CD14-positive monocyte (primary cell): ENCODE results near the gene SLC6A18. TPM values are rescaled to one million over a fixed set of nuclear protein-coding genes. Genes with fewer than 3 reads are reported as not detected.

ENCODE experiments used
- DNase-seq, 3 donors: peaks; one replicate each; pipeline ENCODE4 v3.0.0-alpha.2; 2011 to 2022
- H2AFZ ChIP-seq: 2 replicates; pipeline ENCODE4 v1.6.0; 2012; ENCODE audit warnings: mild to moderate bottlenecking, low read depth, low read length, inconsistent platforms; ENCODE audit not compliant: insufficient read depth, poor library complexity, severe bottlenecking
- H3K27ac ChIP-seq, 2 donors: 1 replicate in 1 of 2; 2 replicates in 1 of 2; pipeline ENCODE4 v1.5.1; 2012 to 2013; ENCODE audit warnings: low read length in 2 of 2, control low read depth in 1 of 2, inconsistent platforms in 1 of 2, low read depth in 1 of 2, mild to moderate bottlenecking in 1 of 2
- H3K27me3 ChIP-seq, 2 donors: one replicate each; pipeline versions ENCODE4 v1.6.0 to v1.6.1; 2011 to 2013; ENCODE audit warnings: low read length in 2 of 2; ENCODE audit not compliant: control insufficient read depth in 2 of 2, insufficient read depth in 2 of 2
- H3K36me3 ChIP-seq, 2 donors: replicated peaks in 1 of 2; 1 replicate in 1 of 2; 2 replicates in 1 of 2; pipeline versions ENCODE4 v1.5.1 to v1.6.1; 2012 to 2013; ENCODE audit warnings: low read length in 2 of 2, control low read depth in 1 of 2, inconsistent platforms in 1 of 2, mild to moderate bottlenecking in 1 of 2; ENCODE audit not compliant: insufficient read depth in 2 of 2, control insufficient read depth in 1 of 2
- H3K4me1 ChIP-seq, 2 donors: 1 replicate in 1 of 2; 2 replicates in 1 of 2; pipeline versions ENCODE4 v1.5.1 to v1.6.1; 2012 to 2013; ENCODE audit warnings: low read length in 2 of 2, control low read depth in 1 of 2, inconsistent platforms in 1 of 2, mild to moderate bottlenecking in 1 of 2, moderate library complexity in 1 of 2; ENCODE audit not compliant: insufficient read depth in 2 of 2, control insufficient read depth in 1 of 2
- H3K4me2 ChIP-seq: replicated peaks from 2 replicates; pipeline ENCODE3; 2012; ENCODE audit warnings: low read length, moderate library complexity, mild to moderate bottlenecking; ENCODE audit not compliant: poor library complexity, severe bottlenecking; ENCODE audit errors: extremely low read depth
- H3K4me3 ChIP-seq, 3 experiments: fragments of 200-600 bp in 1 of 3; sonication (generic) in 1 of 3; replicated peaks in 1 of 3; 1 replicate in 2 of 3; 2 replicates in 1 of 3; pipeline ENCODE4 v1.5.1; 2011 to 2013; ENCODE audit warnings: low read length in 3 of 3, mild to moderate bottlenecking in 3 of 3, control low read depth in 2 of 3, low read depth in 2 of 3, inconsistent platforms in 1 of 3, moderate library complexity in 1 of 3
- H3K79me2 ChIP-seq: 2 replicates; pipeline ENCODE4 v1.6.0; 2012; ENCODE audit warnings: mild to moderate bottlenecking, control low read depth, inconsistent platforms, low read length, moderate library complexity; ENCODE audit not compliant: insufficient read depth
- H3K9ac ChIP-seq: 2 replicates; pipeline ENCODE4 v1.6.0; 2017; ENCODE audit warnings: low read length, mild to moderate bottlenecking; ENCODE audit not compliant: insufficient read depth, poor library complexity, severe bottlenecking
- H3K9me3 ChIP-seq, 2 donors: replicated peaks in 1 of 2; 1 replicate in 1 of 2; 2 replicates in 1 of 2; pipeline versions ENCODE4 v1.5.1 to v1.6.1; 2012 to 2013; ENCODE audit warnings: low read length in 2 of 2, control low read depth in 1 of 2; ENCODE audit not compliant: control insufficient read depth in 1 of 2, insufficient read depth in 1 of 2
- H4K20me1 ChIP-seq: 2 replicates; pipeline ENCODE4 v1.6.0; 2012; ENCODE audit warnings: mild to moderate bottlenecking, low read length, control low read depth, moderate library complexity; ENCODE audit not compliant: insufficient read depth
- H3K27ac Mint-ChIP-seq, 7 donors: one replicate each; pipeline ENCODE4 v1.8.0; 2020; ENCODE audit warnings: mild to moderate bottlenecking in 7 of 7, mixed read lengths in 7 of 7, moderate library complexity in 6 of 7, inconsistent platforms in 2 of 7
- H3K27me3 Mint-ChIP-seq, 3 donors: one replicate each; pipeline ENCODE4 v1.8.0; 2021 to 2022; ENCODE audit warnings: low read depth in 3 of 3, mild to moderate bottlenecking in 3 of 3, mixed read lengths in 3 of 3, moderate library complexity in 3 of 3, inconsistent platforms in 1 of 3
- H3K36me3 Mint-ChIP-seq, 2 donors: one replicate each; pipeline ENCODE4 v1.8.0; 2020; ENCODE audit warnings: mixed read lengths in 2 of 2, inconsistent platforms in 1 of 2, mild to moderate bottlenecking in 1 of 2
- H3K4me1 Mint-ChIP-seq: one replicate; pipeline ENCODE4 v1.8.0; 2020; ENCODE audit warnings: mild to moderate bottlenecking, mixed read lengths
- H3K4me3 Mint-ChIP-seq, 2 donors: one replicate each; pipeline ENCODE4 v1.8.0; 2020; ENCODE audit warnings: mild to moderate bottlenecking in 2 of 2, mixed read lengths in 2 of 2, moderate library complexity in 1 of 2
- H3K9me3 Mint-ChIP-seq, 7 donors: one replicate each; pipeline ENCODE4 v1.8.0; 2020 to 2022; ENCODE audit warnings: mixed read lengths in 7 of 7, mild to moderate bottlenecking in 6 of 7, moderate library complexity in 6 of 7, inconsistent platforms in 2 of 7
- CTCF ChIP-seq: fragments of 200-600 bp; IDR thresholded peaks from one replicate; pipeline ENCODE4 v1.8.0; 2022; ENCODE audit warnings: antibody characterized with exemption, mild to moderate bottlenecking
- WGBS: methylation state at CpG from one replicate; pipeline ENCODE4 v1.1.5; 2013; ENCODE audit warnings: missing lambda C conversion rate; ENCODE audit not compliant: insufficient coverage; 5-methylcytosine and 5-hydroxymethylcytosine counted together
- intact Hi-C, 2 donors: fragments of 100-400 bp; cut with micrococcal nuclease; formaldehyde crosslinking; loops; one replicate each; pipeline versions ENCODE4 v1.15.0 to v1.15.1; 2023
- polyA plus RNA-seq, 3 donors: library from polyadenylated mRNA; depleted of rRNA in 1 of 3; unstranded in 2 of 3; stranded (reverse) in 1 of 3; fragments of 300-500 nt in 2 of 3; fragments of >200 nt in 1 of 3; fragmentation: Illumina TruSeq in 2 of 3; gene quantifications; 1 replicate in 2 of 3; 2 replicates in 1 of 3; pipeline ENCODE4 v1.2.3, GENCODE V29; 2012 to 2021

The SLC6A18 gene
- polyA plus RNA-seq, 3 donors: not detected

- H3K27ac ChIP-seq: no peak within 1 kb of the TSS
- TF ChIP-seq CTCF: no peak
- intact Hi-C loops: no loop called here
- H4K20me1 ChIP-seq: no peaks in the 10 kb centered on the region
- Mint-ChIP-seq H3K4me1 (no peaks in the 10 kb centered on the region), H3K27me3 (peaks cover 20 to 42% (median 22%) of the 10 kb centered on the region in 3 donors), H3K9me3 (peaks cover 0 to 8% (median 0%) of the 10 kb centered on the region in 7 donors), H3K27ac (no peak within 1 kb of the TSS), H3K36me3 (no peaks in the 10 kb centered on the region), H3K4me3 (peak within 1 kb of the TSS in 1 of 2 donors; percentile 73)
- H3K79me2 ChIP-seq: no peaks in the 10 kb centered on the region
- peaks cover 0 to 16% of the 10 kb centered on the region in 2 donors for H3K27me3 ChIP-seq
- no peak within 1 kb of the TSS for H3K4me3 ChIP-seq
- H3K9ac ChIP-seq: no peak within 1 kb of the TSS
- peak within 1 kb of the TSS; percentile 29 for H3K4me2 ChIP-seq
- H3K9me3 ChIP-seq: no peaks in the 10 kb centered on the region
- H2AFZ ChIP-seq: no peak within 1 kb of the TSS
- no peaks in the 10 kb centered on the region for H3K4me1 ChIP-seq
- WGBS: 2% methylated on average over 98 of the region's 102 CpGs
- no peaks in the 10 kb centered on the region for H3K36me3 ChIP-seq
- DNase-seq: no peak
Observed at GRCh38 chr5:1294835-1295649, 69.9 kb downstream of the SLC6A18 start, which contains the start of gene TERT. TSS of gene TERT (minus strand) at chr5:1295068. CDS start at chr5:1294989, 79 bp downstream.

- H2AFZ ChIP-seq: no peak overlapping the region
- no peaks in the 10 kb centered on the region for H3K36me3 ChIP-seq
- 56% methylated on average over 22 of the region's 22 CpGs for whole genome bisulfite sequencing
- H3K27ac ChIP-seq: no peak overlapping the region
- H3K36me3 Mint-ChIP-seq: no peaks in the 10 kb centered on the region
- peaks cover 0 to 16% of the 10 kb centered on the region in 2 donors for H3K27me3 ChIP-seq
- H3K4me1 Mint-ChIP-seq: no peaks in the 10 kb centered on the region
- peaks cover 0 to 8% (median 0%) of the 10 kb centered on the region in 7 donors for H3K9me3 Mint-ChIP-seq
- peaks cover 20 to 42% (median 22%) of the 10 kb centered on the region in 3 donors for H3K27me3 Mint-ChIP-seq
- no peak overlapping the region for H3K4me3 ChIP-seq
- peak overlapping the region in 1 of 2 donors; percentile 73 for H3K4me3 Mint-ChIP-seq
- no peaks in the 10 kb centered on the region for H3K9me3 ChIP-seq
- no peak for DNase-seq
- intact Hi-C loops: no loop called here
- no peaks in the 10 kb centered on the region for H4K20me1 ChIP-seq
- H3K79me2 ChIP-seq: no peaks in the 10 kb centered on the region
- H3K4me1 ChIP-seq: no peaks in the 10 kb centered on the region
- H3K9ac ChIP-seq: no peak overlapping the region
- H3K27ac Mint-ChIP-seq: no peak overlapping the region
- no peak overlapping the region for H3K4me2 ChIP-seq
- no peak for TF ChIP-seq CTCF
Observed at GRCh38 chr5:1295650-1296037, 70.5 kb downstream of the SLC6A18 start.

Other genes with a start within 250 kb of the SLC6A18 start
- not detected for gene NKD2, start 216.6 kb upstream of the SLC6A18 start, polyA plus RNA-seq
- gene SLC12A7, start 113.3 kb upstream of the SLC6A18 start, polyA plus RNA-seq: 10 to 100 TPM in 2 of 3 donors, 1 to 10 TPM in 1; 8.2 to 31.2 (median 12.5) TPM
- gene SLC6A19, start 23.8 kb upstream of the SLC6A18 start, polyA plus RNA-seq: not detected
- not detected for gene TERT, start 69.7 kb downstream of the SLC6A18 start, polyA plus RNA-seq
- 10 to 100 TPM; 14.1 to 76.2 (median 35.0) TPM for gene CLPTM1L, start 119.7 kb downstream of the SLC6A18 start, polyA plus RNA-seq
- gene SLC6A3, start 220.1 kb downstream of the SLC6A18 start, polyA plus RNA-seq: not detected